HG03097 (cell line): ENCODE measurements around the gene LCAT.
A peak's percentile ranks its signal among the peaks of the same experiment; 100 is the strongest.
"Not testable (repeated sequence)": the region's sequence is repeated elsewhere in the genome, so short reads cannot be mapped to it uniquely, and the experiment has no call there.

Experiments
- ATAC-seq: cut with Tn5 transposase; IDR thresholded peaks from one replicate; pipeline ENCODE4 v1.9.1; 2021; ENCODE audit not compliant: unreplicated experiment, low FRiP score

LCAT gene, protein sequence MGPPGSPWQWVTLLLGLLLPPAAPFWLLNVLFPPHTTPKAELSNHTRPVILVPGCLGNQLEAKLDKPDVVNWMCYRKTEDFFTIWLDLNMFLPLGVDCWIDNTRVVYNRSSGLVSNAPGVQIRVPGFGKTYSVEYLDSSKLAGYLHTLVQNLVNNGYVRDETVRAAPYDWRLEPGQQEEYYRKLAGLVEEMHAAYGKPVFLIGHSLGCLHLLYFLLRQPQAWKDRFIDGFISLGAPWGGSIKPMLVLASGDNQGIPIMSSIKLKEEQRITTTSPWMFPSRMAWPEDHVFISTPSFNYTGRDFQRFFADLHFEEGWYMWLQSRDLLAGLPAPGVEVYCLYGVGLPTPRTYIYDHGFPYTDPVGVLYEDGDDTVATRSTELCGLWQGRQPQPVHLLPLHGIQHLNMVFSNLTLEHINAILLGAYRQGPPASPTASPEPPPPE

DNA sequence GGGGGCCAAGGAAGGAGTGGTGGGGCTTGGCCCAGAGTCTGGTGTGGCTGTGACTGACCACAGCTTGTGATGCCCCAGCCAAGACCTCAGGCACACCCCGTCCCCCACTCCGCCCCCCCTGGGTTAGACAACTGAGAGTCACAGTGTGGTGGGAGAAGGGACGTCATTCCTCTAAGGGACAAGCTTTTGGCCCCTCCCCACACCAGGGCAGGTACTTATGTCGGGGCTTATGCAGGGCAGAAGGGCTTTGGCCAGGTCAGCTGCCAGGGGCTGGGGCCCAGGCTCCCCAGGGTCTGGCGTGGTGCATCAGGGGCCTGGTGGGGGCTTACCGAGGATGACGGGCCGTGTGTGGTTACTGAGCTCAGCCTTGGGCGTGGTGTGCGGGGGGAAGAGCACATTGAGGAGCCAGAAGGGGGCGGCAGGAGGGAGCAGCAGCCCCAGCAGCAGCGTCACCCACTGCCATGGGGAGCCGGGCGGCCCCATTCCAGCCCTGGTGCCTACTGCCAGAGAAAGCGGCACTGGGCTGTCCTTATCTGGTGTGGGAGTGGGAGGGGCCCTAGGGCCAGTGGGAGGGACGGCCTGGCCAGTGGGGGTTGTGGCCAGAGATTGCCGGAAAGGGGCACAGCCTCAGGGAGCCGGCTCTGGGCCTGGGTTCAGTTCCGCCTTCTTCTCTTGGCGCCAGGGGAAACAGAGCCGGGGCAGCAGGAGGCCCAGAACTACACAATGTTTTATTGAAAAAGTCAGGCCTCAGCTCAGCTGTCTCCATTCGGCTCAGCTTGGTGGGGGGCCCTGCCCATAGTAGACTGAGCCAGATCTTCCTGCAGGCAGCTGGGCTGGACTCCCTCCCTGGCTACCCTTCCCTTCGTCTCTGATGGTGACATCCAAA lies at the start of gene LCAT:
Gene LCAT, minus strand, starts transcription at position 502 of the 886 bp plus-strand sequence. Its CDS starts 19 bp downstream, at position 483.
- ATAC-seq = no peak

DNA sequence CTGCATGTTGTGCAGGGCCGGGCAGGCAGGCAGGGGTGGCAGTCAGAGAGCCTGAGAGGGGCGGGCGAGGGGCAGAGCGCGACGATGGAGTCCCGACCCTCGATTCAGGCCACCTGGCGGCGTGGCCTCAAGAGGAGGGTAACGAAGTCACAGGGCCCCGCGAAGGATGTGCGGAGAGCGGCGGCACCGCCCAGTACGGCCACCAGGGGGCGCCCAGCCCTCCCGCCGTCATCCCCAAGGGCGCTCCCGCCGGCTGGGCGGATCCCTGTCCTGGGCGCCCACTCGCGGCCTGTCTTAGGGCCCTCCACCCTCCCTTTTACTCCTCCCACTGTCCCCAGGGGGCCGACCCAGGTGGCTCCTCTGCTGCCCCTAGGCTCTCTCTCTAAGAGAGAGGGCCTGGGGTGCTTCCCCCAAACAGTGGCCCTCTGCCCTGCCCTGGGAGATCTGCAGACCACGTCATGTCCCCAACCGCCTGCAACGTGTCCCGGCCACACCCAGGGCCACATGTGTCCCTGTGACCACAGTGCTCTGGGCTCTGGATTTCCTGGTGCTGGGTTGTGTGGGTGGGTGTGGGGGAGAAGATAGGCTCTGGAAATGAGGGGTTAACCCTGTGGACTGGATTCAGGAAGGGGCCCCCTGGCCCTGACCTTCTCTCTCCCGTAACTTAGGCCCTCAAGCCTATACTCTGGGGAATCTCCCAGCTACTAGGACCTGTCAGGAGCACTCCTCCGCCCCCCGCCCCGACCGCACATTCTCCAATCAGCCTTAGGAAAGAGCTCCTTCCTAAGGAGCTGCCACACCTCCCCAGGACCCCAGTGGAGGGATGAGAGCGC lies 49.5 kb upstream of the LCAT start:
- ATAC-seq = peak; percentile 58

DNA sequence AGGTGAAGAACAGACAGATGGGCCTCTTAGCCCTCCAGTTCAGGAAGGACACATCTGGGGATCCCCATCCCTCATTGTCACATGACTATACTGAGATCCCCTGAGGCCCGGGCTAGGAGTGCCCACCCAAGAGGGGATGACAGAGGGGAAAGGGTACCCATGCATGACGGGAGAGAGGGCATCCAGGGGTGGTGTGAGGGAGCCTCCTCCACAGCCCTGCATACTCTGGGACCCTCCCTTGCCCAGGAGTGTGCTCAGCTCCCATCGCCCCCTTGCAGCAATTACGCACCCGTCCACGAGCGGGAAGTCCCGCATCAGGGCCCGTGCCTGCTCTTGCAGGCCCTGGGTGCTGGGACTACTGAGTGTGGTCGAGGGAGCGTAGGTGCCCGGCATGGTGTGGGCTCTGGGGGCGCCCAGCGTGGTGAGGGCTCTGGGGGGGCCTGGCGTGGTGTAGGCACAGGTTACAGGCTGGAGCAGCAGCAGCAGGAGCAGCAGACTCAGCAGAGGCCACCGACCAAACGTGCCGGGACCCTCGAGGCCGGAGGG lies 48.8 kb upstream of the LCAT start:
- no peak for ATAC-seq

GRCh38 chr16:67990018-67990386 lies 46.1 kb upstream of the LCAT start:
- no peak for ATAC-seq

DNA sequence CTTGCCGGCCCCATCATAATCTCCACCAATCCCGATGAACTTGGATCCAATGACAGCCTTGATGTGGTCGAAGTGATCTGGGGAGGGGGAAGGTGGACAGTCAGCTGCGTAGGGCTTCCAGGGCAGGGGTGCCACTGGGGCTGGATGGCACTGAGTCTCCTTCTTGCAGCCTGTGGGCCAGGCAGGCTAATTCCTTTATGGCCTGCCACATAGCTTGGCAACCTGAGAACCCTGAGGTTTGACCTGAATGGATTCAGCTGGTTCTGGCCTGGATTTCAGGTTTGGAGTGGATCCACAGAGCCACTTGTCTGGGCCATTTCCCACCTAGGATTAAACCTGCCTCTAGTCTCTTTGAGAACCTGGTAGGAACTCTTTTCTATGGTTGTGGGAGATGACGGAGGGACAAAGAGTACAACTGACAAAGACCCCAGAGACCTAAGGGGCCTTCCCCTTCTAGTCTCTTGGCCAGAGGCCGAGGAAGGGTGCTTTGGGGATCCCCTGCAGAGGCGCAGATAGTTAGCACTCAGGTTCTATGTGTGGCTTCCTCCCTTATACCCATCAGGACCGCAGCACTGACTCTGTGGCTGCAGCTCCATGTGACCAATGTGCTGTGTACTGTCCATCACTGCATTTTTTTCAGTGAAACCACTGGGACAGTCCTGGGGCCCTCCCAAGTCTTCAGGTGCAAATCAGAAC lies 45.5 kb upstream of the LCAT start:
- ATAC-seq = no peak

GRCh38 chr16:67988675-67989074 lies 44.8 kb upstream of the LCAT start:
- no peak for ATAC-seq

DNA sequence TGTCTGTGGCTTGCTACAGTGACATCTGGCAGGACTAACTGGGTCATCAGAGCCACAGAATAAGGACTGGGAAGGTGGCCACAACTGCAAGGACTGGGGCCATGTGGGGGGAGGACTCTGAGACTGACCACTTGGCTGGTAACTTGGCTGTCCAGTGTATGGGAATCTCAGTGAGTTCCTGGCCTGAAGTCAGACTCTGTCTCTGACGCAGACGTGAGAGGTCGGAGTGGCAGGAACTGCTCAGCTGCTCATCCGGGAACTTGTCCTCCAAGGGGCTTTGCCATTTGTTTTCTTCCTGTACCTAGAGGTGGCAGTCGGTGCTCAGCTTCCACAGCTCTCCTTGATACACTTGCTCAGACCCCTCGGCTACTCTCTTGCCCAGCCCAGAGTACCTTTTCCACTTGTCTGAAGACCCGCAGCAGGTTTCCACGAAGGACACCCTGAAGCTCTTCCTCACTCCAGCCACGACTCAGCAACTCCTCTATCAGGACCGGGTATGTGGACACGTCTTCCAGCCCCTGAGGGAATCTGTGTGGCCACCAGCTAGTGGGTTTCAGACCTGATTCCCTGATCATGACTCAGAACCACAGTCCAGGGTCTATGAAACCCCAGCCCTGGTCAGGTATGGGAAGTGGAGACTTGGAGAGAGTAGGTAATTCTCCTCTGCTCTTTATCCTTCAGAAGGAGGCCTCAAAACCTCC lies 43.7 kb upstream of the LCAT start:
- ATAC-seq = no peak

GRCh38 chr16:67986949-67987348 lies 43.0 kb upstream of the LCAT start:
- no peak for ATAC-seq

GRCh38 chr16:67982011-67982696 lies 38.2 kb upstream of the LCAT start:
- ATAC-seq = no peak

DNA sequence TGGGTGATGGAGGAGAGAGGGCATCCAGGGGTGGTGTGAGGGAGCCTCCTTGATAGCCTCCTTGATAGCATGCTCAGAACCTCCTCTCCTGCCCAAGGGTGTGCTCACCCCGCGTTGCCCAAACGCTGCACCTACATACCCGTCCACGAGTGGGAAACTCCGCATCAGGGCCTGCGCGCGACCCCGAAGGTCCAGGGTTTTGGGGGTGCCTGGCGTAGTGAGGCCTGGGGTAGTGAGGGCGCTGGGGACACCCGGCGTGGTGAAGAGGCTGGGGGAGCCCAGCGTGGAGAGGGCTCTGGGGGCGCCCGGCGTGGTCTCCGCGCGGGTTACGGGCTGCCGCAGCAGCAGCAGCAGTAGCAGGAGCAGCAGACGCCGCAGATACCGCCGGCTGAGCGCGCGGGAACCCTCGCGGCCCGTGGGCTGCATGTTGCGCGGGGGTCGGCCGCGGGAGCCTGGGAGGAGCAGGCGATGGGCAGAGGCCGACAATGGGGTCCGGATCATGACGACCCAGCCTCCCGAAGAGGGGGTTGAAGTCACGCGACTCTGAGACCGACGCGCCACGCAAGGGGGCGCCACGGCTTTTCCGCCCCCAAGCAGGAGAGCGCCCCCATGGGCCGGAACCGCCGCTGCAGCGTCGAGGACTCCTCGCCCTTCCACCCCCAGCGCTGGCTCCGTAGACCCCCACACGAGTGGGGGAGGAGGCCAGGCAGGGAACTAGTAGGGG lies 36.2 kb upstream of the LCAT start, which contains the start of gene DPEP3:
Gene DPEP3, minus strand, starts transcription at position 545 of the 724 bp plus-strand sequence. Its CDS starts 119 bp downstream, at position 426.
- no peak for ATAC-seq

DNA sequence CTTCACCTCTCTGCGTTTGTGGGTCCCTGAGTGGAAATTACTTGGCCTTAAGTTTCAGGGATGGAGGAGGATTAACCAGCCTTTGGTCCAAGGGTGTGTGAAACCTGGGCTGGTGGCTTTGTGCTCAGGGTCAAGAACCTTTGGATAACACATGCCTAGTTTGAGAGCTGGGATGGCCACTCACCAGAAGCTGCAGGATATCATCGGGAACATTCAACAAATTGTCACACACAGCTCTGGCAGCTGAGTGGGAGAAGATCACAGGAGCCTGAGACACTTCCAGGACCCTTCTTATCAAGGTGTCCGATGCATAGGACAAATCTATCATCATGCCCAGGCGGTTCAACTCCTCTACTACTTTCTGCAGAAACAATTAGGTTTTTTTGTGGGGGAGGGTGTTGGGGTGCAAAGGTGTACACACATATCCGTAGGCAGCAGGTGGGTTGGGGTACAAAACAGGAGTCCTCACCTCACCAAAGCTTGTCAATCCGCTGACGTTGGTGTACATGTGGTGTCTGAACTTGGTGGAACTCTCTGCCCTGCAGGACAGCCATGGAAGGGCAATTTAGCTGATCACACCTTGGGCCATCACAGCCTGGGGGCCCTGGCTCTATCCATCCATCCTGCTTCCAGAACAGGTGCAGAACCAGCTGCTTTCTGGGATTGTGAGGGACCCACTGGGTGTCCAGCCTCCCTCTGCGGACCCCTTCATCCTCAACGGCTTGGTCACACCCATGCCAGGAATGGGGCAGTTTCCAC lies 33.7 kb upstream of the LCAT start:
- no peak for ATAC-seq

DNA sequence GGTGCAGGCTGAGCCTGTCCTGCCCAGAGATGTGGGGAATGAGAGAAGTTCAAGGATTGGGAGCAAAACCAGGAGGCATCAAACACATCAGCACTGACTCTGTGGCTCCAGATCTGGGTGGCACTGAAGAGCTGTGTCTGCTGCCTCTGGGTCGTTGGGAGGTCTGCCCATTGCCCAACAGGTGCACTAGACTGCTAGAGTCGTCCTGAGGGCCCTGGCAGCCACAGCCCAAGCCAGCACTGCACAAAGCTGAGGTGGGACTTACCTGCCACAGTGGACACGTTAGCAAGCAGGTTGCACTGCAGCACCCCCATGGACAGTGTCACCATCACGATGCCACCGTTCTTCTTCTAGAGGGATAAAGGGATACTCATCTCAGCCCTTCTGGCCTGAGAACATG lies 33.1 kb upstream of the LCAT start:
- no peak for ATAC-seq

- ATAC-seq = no peak
These were observed 32.3 kb upstream of the LCAT start for GRCh38 chr16:67976205-67976604.

DNA sequence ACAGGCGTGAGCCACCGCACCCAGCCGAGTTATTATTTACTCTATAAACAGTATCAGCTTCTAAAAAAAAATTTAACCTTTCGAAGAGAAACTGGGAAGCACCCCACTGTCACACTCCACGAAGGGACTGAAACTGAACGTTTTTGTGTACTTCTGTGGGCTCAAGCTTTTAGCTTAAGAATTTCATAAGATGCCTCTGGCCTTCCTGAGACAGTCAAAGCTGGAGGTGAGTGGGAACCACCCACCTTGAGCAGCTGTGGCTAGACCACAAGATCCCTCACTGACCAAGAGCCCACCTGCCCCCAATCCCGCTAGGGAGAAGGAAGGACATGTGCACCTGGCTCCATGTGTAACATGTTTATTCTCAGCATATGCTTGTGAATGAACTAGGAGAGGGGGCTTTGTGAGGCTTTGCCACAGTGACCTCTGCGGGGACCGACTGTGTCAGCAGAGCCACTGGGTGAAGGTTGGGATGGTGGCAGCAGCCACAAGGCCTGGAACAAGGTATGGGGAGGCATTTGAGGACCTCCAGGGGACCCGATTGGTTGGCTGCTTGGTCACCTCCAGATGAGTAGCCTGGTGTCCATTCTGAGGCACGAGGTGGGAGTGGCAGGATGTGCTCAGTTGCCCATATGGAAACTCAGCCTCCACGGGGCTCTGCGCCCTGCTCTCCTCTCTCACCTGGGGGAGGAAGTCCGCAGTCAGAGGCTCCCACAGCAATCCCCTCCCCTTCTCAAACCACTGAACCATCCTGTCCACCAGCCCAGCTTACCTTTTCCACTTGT lies 31.6 kb upstream of the LCAT start:
- no peak for ATAC-seq

DNA sequence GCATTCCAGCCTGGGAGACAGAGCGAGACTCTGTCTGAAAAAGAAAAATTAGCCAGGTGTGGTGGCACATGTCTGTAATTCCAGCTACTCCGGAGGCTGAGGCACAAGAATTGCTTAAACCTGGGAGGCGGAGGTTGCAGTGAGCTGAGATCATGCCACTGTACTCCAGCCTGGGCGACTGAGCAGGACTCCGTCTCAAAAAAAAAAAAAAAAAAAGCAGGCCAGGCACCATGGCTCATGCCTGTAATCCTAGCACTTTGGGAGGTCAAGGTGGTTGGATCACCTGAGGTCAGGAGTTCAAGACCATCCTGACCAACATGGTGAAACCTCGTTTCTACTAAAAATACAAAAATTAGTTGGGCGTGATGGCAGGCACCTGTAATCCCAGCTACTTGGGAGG lies 28.4 kb upstream of the LCAT start:
- not testable (repeated sequence) for ATAC-seq

DNA sequence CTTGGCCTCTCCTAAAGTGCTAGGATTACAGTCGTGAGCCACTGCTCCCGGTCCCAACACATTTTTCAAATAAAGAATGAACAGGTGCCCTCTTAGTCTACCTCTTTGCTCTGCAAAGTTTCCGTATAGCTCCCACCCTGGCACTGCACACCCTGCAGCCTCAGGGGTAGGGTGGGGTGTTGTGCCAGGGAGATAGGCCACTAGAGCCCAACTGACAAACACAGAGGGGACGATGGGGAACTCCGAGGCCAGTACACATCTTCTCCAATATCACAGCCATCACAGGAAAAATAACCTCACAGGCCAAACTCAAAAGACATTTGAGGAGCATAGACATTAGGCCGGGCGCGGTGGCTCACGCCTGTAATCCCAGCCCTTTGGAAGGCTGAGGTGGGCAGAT lies 27.2 kb upstream of the LCAT start:
- no peak for ATAC-seq
